HFF-Myc (cell line): ENCODE data around the gene TM4SF1.

Experiments used
- DNase-seq: peaks from one replicate; pipeline ENCODE4 v3.0.0-alpha.2; 2011; ENCODE audit warnings: low read depth; ENCODE audit errors: extremely low read depth
- H3K4me3 ChIP-seq: replicated peaks from 2 replicates; pipeline ENCODE4 v1.5.1; 2011; ENCODE audit warnings: low read depth, mild to moderate bottlenecking, control low read depth, low read length
- CTCF ChIP-seq: IDR thresholded peaks from 2 replicates; pipeline ENCODE4 v1.5.1; 2012; ENCODE audit warnings: mild to moderate bottlenecking, low read depth, low read length, control low read depth; ENCODE audit errors: missing control alignments

The TM4SF1 gene

GRCh38 chr3:149403443-149403842, 26.0 kb upstream of the TM4SF1 start:
- DNase-seq, result no peak
- TF ChIP-seq CTCF, result no peak
- no peak overlapping the region for H3K4me3 ChIP-seq

DNA sequence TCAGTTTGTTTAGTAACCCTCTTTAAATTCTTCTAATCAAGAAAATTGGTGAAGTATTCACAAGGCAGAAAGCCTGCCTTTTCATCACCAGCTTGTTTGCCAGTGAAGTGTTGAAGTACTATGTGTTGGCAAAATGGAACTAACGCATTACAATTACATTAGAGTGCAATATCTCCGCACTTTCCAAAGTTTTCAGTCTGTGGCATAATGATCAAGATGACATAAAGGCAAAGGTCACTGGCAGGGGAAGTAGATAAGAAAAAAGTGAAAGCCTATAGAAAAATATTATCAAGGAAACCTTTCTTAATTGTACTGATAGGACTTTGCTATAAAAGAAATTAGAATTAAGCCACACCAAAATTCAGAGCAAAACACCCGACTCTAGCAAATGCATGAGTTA, 25.0 kb upstream of the TM4SF1 start:
- no peak for DNase-seq
- H3K4me3 ChIP-seq, result no peak overlapping the region
- no peak for TF ChIP-seq CTCF

DNA sequence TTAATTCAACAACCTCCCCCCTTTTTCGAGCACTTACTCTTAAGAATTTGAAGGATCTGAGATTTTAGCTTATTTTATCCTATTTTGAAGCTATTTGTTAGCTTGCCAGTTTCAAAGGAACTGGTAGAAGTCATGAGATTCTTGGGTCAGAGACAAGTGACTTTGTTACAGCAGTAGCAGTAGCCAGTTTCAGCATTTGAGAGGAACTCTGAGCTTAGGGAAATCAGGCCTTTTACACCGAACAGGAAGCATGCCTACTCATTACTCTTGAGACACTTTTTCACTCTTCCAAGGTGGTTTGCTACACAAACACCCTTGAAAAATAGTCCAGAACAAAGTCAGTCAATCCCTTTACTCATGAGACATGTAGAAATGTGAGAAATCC, 24.5 kb upstream of the TM4SF1 start:
- H3K4me3 ChIP-seq, result no peak overlapping the region
- DNase-seq, result no peak
- no peak for TF ChIP-seq CTCF

GRCh38 chr3:149401212-149401925, 23.9 kb upstream of the TM4SF1 start:
- no peak overlapping the region for H3K4me3 ChIP-seq
- DNase-seq, result no peak
- TF ChIP-seq CTCF, result no peak

- DNase-seq, result no peak
- no peak overlapping the region for H3K4me3 ChIP-seq
- no peak for TF ChIP-seq CTCF
Observed at GRCh38 chr3:149400645-149401044, 23.2 kb upstream of the TM4SF1 start.

GRCh38 chr3:149398296-149398695, 20.8 kb upstream of the TM4SF1 start:
- no peak overlapping the region for H3K4me3 ChIP-seq
- no peak for TF ChIP-seq CTCF
- DNase-seq, result no peak

- H3K4me3 ChIP-seq, result no peak overlapping the region
- DNase-seq, result no peak
- TF ChIP-seq CTCF, result no peak
Observed at GRCh38 chr3:149397528-149397927, 20.1 kb upstream of the TM4SF1 start.
